GM18868 (cell line): ENCODE data around the gene GTF2H1.
"Not testable (repeated sequence)": the region's sequence is repeated elsewhere in the genome, so short reads cannot be mapped to it uniquely, and the experiment has no call there.

Source experiments
- ATAC-seq: cut with Tn5 transposase; IDR thresholded peaks from one replicate; pipeline ENCODE4 v1.9.1; 2021; ENCODE audit warnings: mild to moderate bottlenecking, moderate library complexity; ENCODE audit not compliant: unreplicated experiment

GTF2H1 gene

DNA sequence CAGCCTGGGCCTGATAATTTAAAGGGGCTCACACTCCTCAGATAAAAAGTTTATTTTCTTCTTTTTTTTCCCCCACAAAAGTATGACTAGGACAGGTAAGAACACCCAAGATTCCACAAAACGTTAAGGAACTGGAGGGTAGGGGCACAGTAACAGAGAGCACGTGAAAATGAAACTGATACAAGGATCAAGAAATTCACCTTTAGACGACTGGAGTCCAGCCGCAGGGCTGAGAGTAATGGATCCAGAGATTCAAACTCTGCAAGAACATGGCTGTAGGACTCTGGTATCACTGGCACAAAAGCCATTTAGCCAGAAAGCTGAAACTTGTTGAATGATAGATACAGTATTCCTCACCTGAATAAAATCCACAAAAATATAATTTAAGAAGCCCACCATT lies 4.8 kb upstream of the GTF2H1 start:
- no peak for ATAC-seq

GRCh38 chr11:18319914-18320313 lies 2.5 kb upstream of the GTF2H1 start:
- no peak for ATAC-seq

DNA sequence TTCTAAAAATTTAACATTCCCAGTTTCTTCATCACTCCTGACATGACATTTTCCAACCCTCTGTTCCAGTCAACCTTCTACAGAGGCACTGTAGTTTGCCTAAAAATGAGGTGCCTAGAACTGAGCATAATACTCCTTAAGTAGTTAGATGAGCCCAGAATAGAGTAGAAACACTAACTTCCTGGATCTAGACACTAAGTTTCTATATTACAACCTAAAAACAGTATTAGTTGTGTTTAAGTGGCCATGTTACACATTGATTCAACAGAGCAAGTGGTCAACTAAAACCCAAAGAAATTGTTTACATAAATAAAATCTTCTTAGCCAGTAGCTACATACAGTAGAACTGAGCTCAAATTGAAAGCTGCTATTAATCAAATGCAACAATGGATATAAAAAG lies 1.8 kb upstream of the GTF2H1 start:
- no peak for ATAC-seq

- peak; percentile 5 for ATAC-seq
Observed at GRCh38 chr11:18321578-18321968, 794 bp upstream of the GTF2H1 start.

GRCh38 chr11:18322818-18323570 lies 627 bp downstream of the GTF2H1 start:
- no peak for ATAC-seq

DNA sequence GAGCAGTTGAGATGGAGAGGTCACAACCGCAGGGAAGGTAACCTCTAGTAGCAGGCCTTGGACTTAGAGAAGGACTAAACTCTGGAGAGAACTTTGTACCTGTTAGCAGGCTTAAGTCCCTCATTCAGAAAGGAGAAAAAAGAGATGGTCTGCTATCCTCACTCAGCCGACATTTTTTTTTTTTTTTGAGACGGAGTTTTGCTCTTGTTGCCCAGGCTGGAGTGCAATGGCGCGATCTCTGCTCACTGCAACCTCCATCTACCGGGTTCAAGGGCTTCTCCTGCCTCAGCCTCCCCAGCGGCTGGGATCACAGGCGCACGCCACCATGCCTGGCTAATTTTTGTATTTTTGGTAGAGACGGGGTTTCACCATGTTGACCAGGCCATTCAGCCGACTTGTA lies 1.5 kb downstream of the GTF2H1 start:
- ATAC-seq = not testable (repeated sequence)

DNA sequence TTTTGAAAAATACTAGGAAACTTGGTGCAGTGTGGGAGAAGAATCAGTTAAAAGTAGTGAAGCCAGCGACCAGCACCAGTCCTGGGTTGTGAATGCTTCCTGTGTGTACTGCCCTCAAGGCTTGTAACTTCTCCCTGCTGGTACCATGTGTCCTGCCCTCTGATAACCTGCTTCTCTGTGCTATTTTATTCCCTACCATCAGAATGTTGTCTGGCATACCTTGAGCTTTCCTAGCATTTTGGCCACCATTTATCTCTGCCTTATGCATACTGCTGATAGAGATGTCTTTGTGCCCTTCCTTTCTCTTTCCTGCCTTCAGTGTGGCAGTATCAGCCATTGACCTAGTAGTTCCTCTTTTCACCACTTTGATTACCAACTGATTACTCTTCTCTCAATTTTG lies 2.0 kb downstream of the GTF2H1 start:
- ATAC-seq = no peak

GRCh38 chr11:18329196-18329870 lies 7.0 kb downstream of the GTF2H1 start:
- peak; percentile 70 for ATAC-seq

DNA sequence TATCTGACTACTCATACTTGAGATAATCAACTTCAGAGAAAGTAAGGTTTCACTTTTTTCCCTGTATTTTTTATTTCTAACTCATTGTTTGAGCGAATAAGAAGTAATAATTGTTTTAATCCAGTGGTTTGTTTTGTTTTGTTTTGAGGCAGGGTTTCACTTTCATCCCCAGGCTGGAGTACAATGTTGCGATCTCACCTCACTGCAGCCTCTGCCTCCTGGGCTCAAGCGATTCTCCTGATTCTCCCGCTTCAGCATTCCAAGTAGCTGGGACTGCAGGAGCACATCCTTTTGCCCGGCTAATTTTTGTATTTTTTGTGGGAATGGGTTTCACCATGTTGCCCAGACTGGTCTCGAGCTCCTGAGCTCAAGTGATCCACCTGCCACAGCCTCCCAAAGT lies 8.6 kb downstream of the GTF2H1 start:
- no peak for ATAC-seq

GRCh38 chr11:18332302-18332701 lies 9.9 kb downstream of the GTF2H1 start:
- no peak for ATAC-seq

DNA sequence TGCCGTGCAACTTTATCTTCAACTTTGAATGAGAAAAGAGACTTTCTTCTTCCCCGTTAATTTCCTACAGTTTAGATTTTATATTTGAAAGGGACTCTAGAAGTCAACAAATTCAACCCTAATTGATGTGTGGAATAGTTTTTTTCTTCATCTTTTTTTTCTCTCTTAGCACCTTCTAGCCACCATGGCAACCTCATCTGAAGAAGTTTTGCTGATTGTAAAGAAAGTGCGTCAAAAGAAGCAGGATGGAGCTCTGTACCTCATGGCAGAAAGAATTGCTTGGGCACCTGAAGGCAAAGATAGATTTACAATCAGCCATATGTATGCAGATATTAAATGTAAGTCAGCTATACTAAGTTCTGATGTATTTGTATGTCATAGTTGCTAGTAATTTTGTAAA lies 10.5 kb downstream of the GTF2H1 start:
- ATAC-seq = no peak

DNA sequence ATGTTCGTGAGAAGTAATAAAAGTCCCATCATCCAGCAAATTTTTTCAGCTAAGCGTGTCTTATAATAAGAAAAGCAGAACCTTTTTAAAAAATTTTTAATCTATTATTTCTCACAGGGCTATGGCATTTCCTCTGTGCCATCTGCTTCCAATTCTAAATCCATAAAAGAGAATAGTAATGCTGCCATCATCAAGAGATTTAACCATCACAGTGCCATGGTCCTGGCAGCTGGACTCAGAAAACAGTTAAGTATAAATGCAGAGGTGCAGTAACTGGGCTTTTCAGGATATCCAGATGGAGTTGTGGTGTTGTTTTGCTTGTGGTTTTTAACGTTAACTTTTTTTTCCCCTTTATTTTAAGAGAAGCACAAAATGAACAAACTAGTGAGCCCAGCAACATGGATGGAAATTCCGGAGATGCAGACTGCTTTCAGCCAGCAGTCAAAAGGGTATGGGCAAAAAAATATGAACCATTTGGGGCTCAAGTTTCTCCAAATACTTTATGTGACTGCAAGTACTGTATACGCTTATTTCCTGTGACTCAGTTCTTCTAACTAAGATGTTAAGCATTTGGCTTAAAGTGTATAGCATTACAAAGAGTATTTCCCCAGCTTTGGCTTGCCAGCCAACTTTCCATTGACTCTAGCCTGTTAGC lies 25.2 kb downstream of the GTF2H1 start:
- ATAC-seq = no peak

- no peak for ATAC-seq
Observed at GRCh38 chr11:18352581-18352980, 30.2 kb downstream of the GTF2H1 start.

GRCh38 chr11:18358646-18359045 lies 36.3 kb downstream of the GTF2H1 start:
- no peak for ATAC-seq

DNA sequence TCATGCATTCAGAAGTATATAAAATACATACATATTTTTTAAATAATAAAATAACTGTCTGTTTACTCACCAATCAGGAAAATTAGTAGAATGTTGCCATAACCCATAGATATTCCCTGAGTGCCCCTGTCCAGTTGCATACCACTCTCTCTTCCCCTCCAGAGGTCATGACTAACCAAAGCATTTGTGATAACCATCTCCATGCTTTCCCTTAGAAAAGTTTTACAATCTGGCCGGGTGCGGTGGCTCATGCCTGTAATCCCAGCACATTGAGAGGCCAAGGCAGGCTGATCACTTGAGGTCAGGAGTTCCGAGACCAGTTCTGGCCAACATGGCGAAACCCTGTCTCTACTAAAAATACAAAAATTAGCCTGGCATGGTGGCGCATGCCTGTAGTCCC lies 38.8 kb downstream of the GTF2H1 start:
- ATAC-seq = no peak

DNA sequence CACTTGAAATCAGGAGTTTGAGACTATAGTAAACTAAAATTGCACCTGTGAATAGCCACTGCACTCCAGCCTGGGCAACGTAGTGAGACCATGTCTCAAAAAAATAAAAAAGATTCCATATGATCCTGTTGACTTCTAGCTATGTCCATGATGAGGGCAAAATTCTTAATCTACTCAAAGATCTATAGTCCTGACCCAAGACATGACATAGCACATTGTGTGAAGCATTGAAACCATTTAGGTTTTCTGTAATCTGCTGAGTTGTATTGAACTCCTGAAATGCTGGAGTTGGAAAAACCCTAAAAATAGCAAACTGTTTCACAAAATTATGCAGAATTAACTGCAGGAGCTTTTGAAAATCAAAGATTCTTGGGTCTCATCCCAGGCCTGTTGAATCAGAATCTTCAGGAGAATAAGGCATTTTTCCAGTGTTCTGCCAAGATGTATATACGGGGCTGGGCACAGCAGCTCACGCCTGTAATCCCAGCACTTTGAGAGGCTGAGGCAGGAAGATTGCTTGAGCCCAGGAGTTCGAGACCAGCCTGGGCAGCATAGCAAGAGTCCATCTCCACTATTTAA lies 42.2 kb downstream of the GTF2H1 start:
- no peak for ATAC-seq

DNA sequence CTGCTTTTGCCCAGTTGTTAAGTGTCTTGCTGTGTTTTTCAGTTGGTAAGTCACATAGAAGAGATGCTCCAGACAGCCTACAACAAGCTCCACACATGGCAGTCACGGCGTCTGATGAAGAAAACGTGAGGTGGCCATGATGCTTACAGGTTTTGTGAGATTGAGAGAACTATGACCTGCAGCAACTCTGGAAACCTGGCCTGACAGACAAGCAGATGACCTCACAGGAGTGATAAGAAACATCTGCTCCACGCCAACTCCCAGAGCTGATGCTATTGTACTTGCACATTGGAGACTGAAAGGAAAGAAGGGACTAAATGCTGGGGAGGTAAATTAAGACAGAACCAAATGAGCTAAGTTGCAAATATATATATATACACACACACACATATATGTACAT lies 43.4 kb downstream of the GTF2H1 start:
- no peak for ATAC-seq

- ATAC-seq = no peak
Observed at GRCh38 chr11:18366286-18366685, 43.9 kb downstream of the GTF2H1 start.

DNA sequence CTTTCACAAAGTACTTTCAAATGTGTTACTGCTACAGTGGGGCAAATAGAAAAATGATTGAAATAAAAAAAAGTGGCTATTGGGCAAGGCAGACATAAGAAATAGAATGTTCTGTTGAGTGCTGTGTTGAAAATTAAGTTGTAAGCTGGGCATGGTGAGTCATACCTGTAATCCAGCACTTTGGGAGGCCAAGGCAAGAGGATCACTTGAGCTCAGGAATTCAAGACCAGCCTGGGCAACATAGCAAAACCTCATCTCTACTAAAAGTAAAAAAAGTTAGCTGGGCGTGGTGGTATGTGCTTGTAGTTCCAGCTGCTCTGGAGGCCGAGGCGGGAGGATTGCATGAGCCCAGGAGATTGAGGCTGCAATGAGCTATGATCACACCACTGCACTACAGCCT lies 45.1 kb downstream of the GTF2H1 start:
- ATAC-seq = no peak

DNA sequence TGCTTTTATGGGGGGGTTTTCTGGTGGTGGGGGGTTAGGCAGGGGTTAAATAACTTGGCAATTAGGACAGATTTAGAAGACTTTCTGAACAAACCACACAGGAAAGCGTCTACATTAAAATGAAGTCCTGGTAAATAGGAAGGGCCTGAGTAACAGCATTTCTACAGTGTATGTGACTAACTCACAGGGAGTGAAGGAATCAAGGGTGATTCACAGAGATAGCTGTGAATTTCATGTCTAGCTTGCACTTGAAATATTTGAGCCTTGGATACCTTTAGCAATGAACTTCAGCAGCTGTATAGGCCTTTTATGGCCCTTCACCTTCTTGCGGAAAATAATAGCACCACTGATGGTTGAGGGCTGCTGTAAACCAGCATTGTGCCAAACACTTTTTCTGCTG lies 45.9 kb downstream of the GTF2H1 start:
- ATAC-seq = no peak

- ATAC-seq = no peak
Observed at GRCh38 chr11:18369398-18369797, 47.0 kb downstream of the GTF2H1 start.

- ATAC-seq = no peak
Observed at GRCh38 chr11:18371279-18371678, 48.9 kb downstream of the GTF2H1 start.
